Thyroid gland (tissue), 4 donors: ENCODE measurements around the gene SHTN1.

Source experiments
- POLR2A ChIP-seq, 2 donors: fragments of 450-650 bp; IDR thresholded peaks; one replicate each; pipeline ENCODE4 v1.6.1; 2017; ENCODE audit warnings: antibody characterized with exemption in 2 of 2, mild to moderate bottlenecking in 2 of 2, moderate library complexity in 1 of 2
- TF ChIP-seq, protein P1 (sequence below), 6 experiments: fragments of 200-600 bp in 3 of 6; fragments of 450-650 bp in 3 of 6; sonication (generic) in 3 of 6; IDR thresholded peaks; one replicate each; pipeline ENCODE4 v1.5.1; 2016 to 2019; ENCODE audit warnings: antibody characterized with exemption in 6 of 6, mild to moderate bottlenecking in 2 of 6, inconsistent platforms in 1 of 6, moderate library complexity in 1 of 6

DNA sequence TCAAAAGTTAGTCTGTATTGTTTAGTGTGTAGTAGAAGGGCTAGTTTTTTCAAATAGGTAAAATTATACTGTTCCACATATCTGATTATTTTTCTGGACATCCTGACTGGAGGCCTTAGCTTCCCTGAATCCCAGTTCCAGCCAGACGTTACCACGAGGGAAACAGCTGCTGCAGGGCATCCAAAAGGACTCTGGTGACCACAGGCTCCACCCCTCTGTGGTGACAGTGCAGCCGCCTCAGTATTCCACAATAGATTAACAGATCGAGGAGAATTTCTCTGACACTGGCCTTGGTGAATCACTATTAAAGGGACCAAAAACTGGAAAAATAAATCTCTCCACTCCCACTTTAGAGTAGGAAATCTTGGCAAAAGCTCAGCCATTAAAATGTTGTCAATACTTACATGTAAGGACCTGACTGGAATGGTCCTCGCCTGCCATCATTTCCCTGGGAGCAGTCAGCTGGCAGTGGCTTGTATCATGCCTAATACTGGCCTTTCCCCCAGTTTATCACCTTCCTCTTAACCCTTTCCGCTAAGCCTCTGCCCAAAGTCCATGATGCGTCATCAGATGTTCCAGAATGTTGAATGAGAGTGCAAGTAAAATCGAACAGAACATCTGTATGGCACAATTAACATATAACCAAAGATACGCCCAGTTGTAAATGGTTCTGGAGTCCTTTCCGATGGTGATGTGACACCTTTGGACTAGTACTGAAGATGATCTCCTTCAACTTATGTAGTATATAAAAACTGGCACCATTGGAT lies 124.1 kb downstream of the SHTN1 start:
- no peak for TF ChIP-seq POLR2A (IDR thresholded peaks at IDR 0.05)
- TF ChIP-seq, protein P1, sequence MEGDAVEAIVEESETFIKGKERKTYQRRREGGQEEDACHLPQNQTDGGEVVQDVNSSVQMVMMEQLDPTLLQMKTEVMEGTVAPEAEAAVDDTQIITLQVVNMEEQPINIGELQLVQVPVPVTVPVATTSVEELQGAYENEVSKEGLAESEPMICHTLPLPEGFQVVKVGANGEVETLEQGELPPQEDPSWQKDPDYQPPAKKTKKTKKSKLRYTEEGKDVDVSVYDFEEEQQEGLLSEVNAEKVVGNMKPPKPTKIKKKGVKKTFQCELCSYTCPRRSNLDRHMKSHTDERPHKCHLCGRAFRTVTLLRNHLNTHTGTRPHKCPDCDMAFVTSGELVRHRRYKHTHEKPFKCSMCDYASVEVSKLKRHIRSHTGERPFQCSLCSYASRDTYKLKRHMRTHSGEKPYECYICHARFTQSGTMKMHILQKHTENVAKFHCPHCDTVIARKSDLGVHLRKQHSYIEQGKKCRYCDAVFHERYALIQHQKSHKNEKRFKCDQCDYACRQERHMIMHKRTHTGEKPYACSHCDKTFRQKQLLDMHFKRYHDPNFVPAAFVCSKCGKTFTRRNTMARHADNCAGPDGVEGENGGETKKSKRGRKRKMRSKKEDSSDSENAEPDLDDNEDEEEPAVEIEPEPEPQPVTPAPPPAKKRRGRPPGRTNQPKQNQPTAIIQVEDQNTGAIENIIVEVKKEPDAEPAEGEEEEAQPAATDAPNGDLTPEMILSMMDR (IDR thresholded peaks at IDR 0.05), result no peak
